B cell (primary cell): Measurements from ENCODE around the gene ERCC2. TPM values are rescaled to one million over a fixed set of nuclear protein-coding genes. Genes with fewer than 3 reads are reported as not detected.

Experiments
- ATAC-seq: fragments of 200-7000 bp; cut with Tn5 transposase; one replicate; pipeline ENCODE4 v1.10.0; 2021; ENCODE audit warnings: low read depth, mild to moderate bottlenecking, moderate number of reproducible peaks, moderate library complexity
- CTCF ChIA-PET: fragments of 350-600 bp; sonication (Branson Sonifier 250); formaldehyde crosslinking; loops from one replicate; lab custom pipeline; 2021; ENCODE audit warnings: antibody characterized with exemption, inconsistent platforms; lab: Charles Lee
- POLR2A ChIA-PET: fragments of 350-600 bp; sonication (Branson Sonifier 250); formaldehyde crosslinking; loops from one replicate; lab custom pipeline; 2021; ENCODE audit warnings: antibody characterized with exemption; lab: Charles Lee
- DNase-seq: peaks from one replicate; pipeline ENCODE4 v3.0.0; 2013
- H2AFZ ChIP-seq: 2 replicates; pipeline ENCODE4 v1.6.1; 2012; ENCODE audit warnings: mild to moderate bottlenecking, low read depth, low read length; ENCODE audit not compliant: insufficient read depth, poor library complexity, severe bottlenecking
- H3K27ac ChIP-seq, 2 donors: 1 replicate in 1 of 2; 2 replicates in 1 of 2; pipeline ENCODE4 v1.5.1; 2012 to 2013; ENCODE audit warnings: low read length in 2 of 2, mild to moderate bottlenecking in 2 of 2, moderate library complexity in 1 of 2
- H3K27me3 ChIP-seq, 4 experiments: fragments of 200-600 bp in 1 of 4; sonication (generic) in 1 of 4; replicated peaks in 1 of 4; 1 replicate in 2 of 4; 2 replicates in 2 of 4; pipeline versions ENCODE4 v1.6.1 to v1.7.0; 2013 to 2016; ENCODE audit warnings: low read length in 3 of 4, mild to moderate bottlenecking in 2 of 4, mixed read lengths in 1 of 4, moderate library complexity in 1 of 4; ENCODE audit not compliant: insufficient read depth in 4 of 4, control insufficient read depth in 3 of 4; ENCODE audit errors: control extremely low read depth in 1 of 4
- H3K36me3 ChIP-seq, 2 experiments: replicated peaks in 1 of 2; 1 replicate in 1 of 2; 2 replicates in 1 of 2; pipeline versions ENCODE4 v1.6.1 to v1.7.1; 2013; ENCODE audit warnings: low read length in 1 of 2; ENCODE audit not compliant: insufficient read depth in 2 of 2, control insufficient read depth in 1 of 2; ENCODE audit errors: control extremely low read depth in 1 of 2, extremely low read depth in 1 of 2
- H3K4me1 ChIP-seq, 2 donors: fragments of 200-600 bp in 1 of 2; sonication (generic) in 1 of 2; 1 replicate in 1 of 2; 2 replicates in 1 of 2; pipeline versions ENCODE4 v1.5.1 to v1.6.1; 2013 to 2017; ENCODE audit warnings: low read length in 2 of 2; ENCODE audit not compliant: control insufficient read depth in 2 of 2, insufficient read depth in 2 of 2
- H3K4me2 ChIP-seq: replicated peaks from 2 replicates; pipeline ENCODE3; 2012; ENCODE audit warnings: mild to moderate bottlenecking, low read depth, low read length; ENCODE audit not compliant: poor library complexity, severe bottlenecking
- H3K4me3 ChIP-seq, 5 experiments: fragments of 200-600 bp in 1 of 5; sonication (generic) in 1 of 5; 1 replicate in 3 of 5; 2 replicates in 2 of 5; pipeline versions ENCODE4 v1.5.1 to v1.7.0; 2011 to 2016; ENCODE audit warnings: low read length in 4 of 5, mild to moderate bottlenecking in 4 of 5, low read depth in 2 of 5, control low read depth in 1 of 5, moderate library complexity in 1 of 5; ENCODE audit not compliant: insufficient read depth in 1 of 5; ENCODE audit errors: control extremely low read depth in 1 of 5, extremely low read depth in 1 of 5
- H3K79me2 ChIP-seq: fragments of 200-600 bp; sonication (generic); one replicate; pipeline ENCODE4 v1.6.0; 2016; ENCODE audit warnings: low read length; ENCODE audit not compliant: control insufficient read depth, insufficient read depth
- H3K9ac ChIP-seq: fragments of 200-600 bp; sonication (generic); 2 replicates; pipeline ENCODE4 v1.6.1; 2017; ENCODE audit warnings: mild to moderate bottlenecking, low read length, moderate library complexity
- H3K9me3 ChIP-seq, 3 donors: one replicate each; pipeline versions ENCODE4 v1.6.1 to v1.7.1; 2013; ENCODE audit warnings: low read length in 2 of 3; ENCODE audit not compliant: control insufficient read depth in 2 of 3, insufficient read depth in 1 of 3; ENCODE audit errors: control extremely low read depth in 1 of 3
- H4K20me1 ChIP-seq: 2 replicates; pipeline ENCODE4 v1.6.0; 2012; ENCODE audit warnings: mild to moderate bottlenecking, low read length; ENCODE audit not compliant: insufficient read depth, control insufficient read depth, poor library complexity, severe bottlenecking
- H3K27ac Mint-ChIP-seq: one replicate; pipeline ENCODE4 v1.8.0; 2021; ENCODE audit warnings: mixed read lengths
- H3K27me3 Mint-ChIP-seq: one replicate; pipeline ENCODE4 v1.8.0; 2021; ENCODE audit warnings: mixed read lengths
- H3K4me1 Mint-ChIP-seq: one replicate; pipeline ENCODE4 v1.8.0; 2021; ENCODE audit warnings: mixed read lengths
- H3K4me3 Mint-ChIP-seq: one replicate; pipeline ENCODE4 v1.8.0; 2021; ENCODE audit warnings: mixed read lengths
- H3K9me3 Mint-ChIP-seq: one replicate; pipeline ENCODE4 v1.8.0; 2022; ENCODE audit warnings: mixed read lengths; ENCODE audit not compliant: insufficient read depth
- CTCF ChIP-seq: fragments of 200-600 bp; IDR thresholded peaks from one replicate; pipeline ENCODE4 v1.8.0; 2022; ENCODE audit warnings: antibody characterized with exemption, mild to moderate bottlenecking
- EZH2 ChIP-seq: IDR thresholded peaks from 2 replicates; pipeline ENCODE4 v1.6.1; 2012; ENCODE audit warnings: borderline replicate concordance, low read depth, mild to moderate bottlenecking, moderate library complexity, low read length; ENCODE audit not compliant: insufficient read depth, poor library complexity, severe bottlenecking
- WGBS: methylation state at CpG from one replicate; pipeline ENCODE4 v1.1.5; 2013; ENCODE audit warnings: missing lambda C conversion rate; ENCODE audit not compliant: insufficient coverage; 5-methylcytosine and 5-hydroxymethylcytosine counted together
- intact Hi-C: fragments of 100-400 bp; cut with micrococcal nuclease; formaldehyde crosslinking; loops from one replicate; pipeline ENCODE4 v1.10.0; 2022
- polyA plus RNA-seq: library from polyadenylated mRNA; depleted of rRNA; stranded (reverse); fragments of >200 nt; gene quantifications from 2 replicates; pipeline ENCODE4 v1.2.3, GENCODE V29; 2012
- total RNA-seq, 2 donors: library from RNA; stranded (reverse); fragments of 120-200 nt in 1 of 2; gene quantifications; 1 replicate in 1 of 2; 2 replicates in 1 of 2; pipeline versions ENCODE4 v1.2.3 to v1.2.4, GENCODE V29; 2013 to 2022

Gene ERCC2
- total and polyA plus RNA-seq, 2 donors (not counting 1 experiment from before 2014, with no cell fraction given): 20.8 to 26.5 TPM

GRCh38 chr19:45345506-45345860 lies 24.9 kb downstream of the ERCC2 start:
- ATAC-seq (no peak), DNase-seq (no peak)
- Histone ChIP-seq H3K79me2 (no peaks in the 10 kb centered on the region), H3K27me3 (peaks cover 0 to 34% (median 4%) of the 10 kb centered on the region in 4 experiments), H3K4me1 (peaks cover 3 to 8% of the 10 kb centered on the region in 2 donors), H3K27ac (no peak overlapping the region), H2AFZ (no peak overlapping the region), H3K4me3 (no peak overlapping the region), H3K9ac (no peak overlapping the region), H3K36me3 (no peaks in the 10 kb centered on the region), H3K4me2 (no peak overlapping the region), H4K20me1 (no peaks in the 10 kb centered on the region), H3K9me3 (peaks cover 0 to 3% (median 0%) of the 10 kb centered on the region in 3 donors)
- Mint-ChIP-seq H3K27me3 (peaks cover 18% of the 10 kb centered on the region), H3K27ac (no peak overlapping the region), H3K4me1 (no peaks in the 10 kb centered on the region), H3K4me3 (no peak overlapping the region), H3K9me3 (no peaks in the 10 kb centered on the region)
- 96% methylated on average over 15 of the region's 15 CpGs for WGBS
- intact Hi-C loops: no loop called here
- TF ChIP-seq EZH2: no peak
- TF ChIP-seq CTCF: no peak
- ChIA-PET POLR2A (no interaction called here), CTCF (interaction anchor here (1.3 kb wide), 1 partner anchor 49 kb away, joined by 3 read pairs; no protein-coding TSS in a partner anchor)

GRCh38 chr19:45344621-45345505 lies 25.5 kb downstream of the ERCC2 start:
- H3K4me1 ChIP-seq: peaks cover 7 to 12% of the 10 kb centered on the region in 2 donors
- DNase-seq (no peak), ATAC-seq (no peak)
- no peak overlapping the region for H3K4me3 Mint-ChIP-seq
- H3K79me2 ChIP-seq: no peaks in the 10 kb centered on the region
- intact Hi-C loops: no loop called here
- no peak overlapping the region for H3K4me3 ChIP-seq
- no peaks in the 10 kb centered on the region for H3K36me3 ChIP-seq
- ChIA-PET POLR2A (no interaction called here), CTCF (interaction anchor here (1.3 kb wide), 1 partner anchor 50 kb away, joined by 3 read pairs; no protein-coding TSS in a partner anchor)
- no peak overlapping the region for H2AFZ ChIP-seq
- H3K9me3 Mint-ChIP-seq: no peaks in the 10 kb centered on the region
- H3K27ac Mint-ChIP-seq: no peak overlapping the region
- no peak overlapping the region for H3K9ac ChIP-seq
- TF ChIP-seq EZH2: no peak
- no peak for TF ChIP-seq CTCF
- H4K20me1 ChIP-seq: no peaks in the 10 kb centered on the region
- H3K27me3 ChIP-seq: peaks cover 0 to 39% (median 6%) of the 10 kb centered on the region in 4 experiments
- WGBS: 72% methylated on average over 13 of the region's 15 CpGs
- H3K27ac ChIP-seq: no peak overlapping the region
- peaks cover 4% of the 10 kb centered on the region for H3K4me1 Mint-ChIP-seq
- no peak overlapping the region for H3K4me2 ChIP-seq
- peaks cover 23% of the 10 kb centered on the region for H3K27me3 Mint-ChIP-seq
- H3K9me3 ChIP-seq: peaks cover 0 to 6% (median 0%) of the 10 kb centered on the region in 3 donors
